RWPE1 (cell line): ENCODE data around the gene PPP1R3D.
A peak's percentile ranks its signal among the peaks of the same experiment; 100 is the strongest.

Source experiments
- CTCF ChIA-PET: fragments of 350-600 bp; sonication (Branson Sonifier 250); formaldehyde crosslinking; extraction: SDS; loops from one replicate; lab custom pipeline; 2021; lab: Yijun Ruan, JAX
- POLR2A ChIA-PET: fragments of 400-600 bp; formaldehyde crosslinking; extraction: SDS; loops from one replicate; lab custom pipeline; 2020; ENCODE audit warnings: antibody characterized with exemption; ENCODE audit not compliant: low non-redundant PET; lab: Yijun Ruan, JAX
- DNase-seq: peaks from one replicate; pipeline ENCODE4 v3.0.0; 2012; ENCODE audit warnings: low spot score
- H3K27ac ChIP-seq: fragments of 450-650 bp; 2 replicates; pipeline ENCODE4 v1.5.1; 2017
- TF ChIP-seq, protein P1 (sequence below): fragments of 450-650 bp; conservative IDR thresholded peaks from 2 replicates; pipeline ENCODE4 v1.5.1; 2017; ENCODE audit warnings: low read depth, mild to moderate bottlenecking

The PPP1R3D gene

DNA sequence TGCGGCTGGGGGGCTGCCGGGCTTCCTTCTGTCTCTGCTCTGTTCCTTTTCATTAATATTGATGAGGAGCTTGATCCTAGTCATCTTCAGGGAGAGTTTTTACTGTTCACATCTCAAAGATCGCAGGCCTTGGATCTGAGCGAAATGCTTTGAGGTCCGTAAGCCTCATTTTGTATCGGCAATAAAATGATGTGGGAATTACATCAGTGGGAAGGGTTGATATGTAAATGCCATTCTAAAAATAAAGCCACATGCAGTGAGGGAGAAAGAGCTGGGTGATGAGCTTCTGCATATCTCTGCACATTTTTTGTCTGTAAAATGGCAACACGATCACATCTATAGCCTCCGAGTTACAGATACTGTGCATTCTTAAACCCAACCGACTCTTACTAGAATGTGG, 43.0 kb upstream of the PPP1R3D start:
- ChIA-PET POLR2A (no interaction called here), CTCF (no interaction called here)
- DNase-seq: no peak
- no peak overlapping the region for H3K27ac ChIP-seq
- TF ChIP-seq, protein P1, sequence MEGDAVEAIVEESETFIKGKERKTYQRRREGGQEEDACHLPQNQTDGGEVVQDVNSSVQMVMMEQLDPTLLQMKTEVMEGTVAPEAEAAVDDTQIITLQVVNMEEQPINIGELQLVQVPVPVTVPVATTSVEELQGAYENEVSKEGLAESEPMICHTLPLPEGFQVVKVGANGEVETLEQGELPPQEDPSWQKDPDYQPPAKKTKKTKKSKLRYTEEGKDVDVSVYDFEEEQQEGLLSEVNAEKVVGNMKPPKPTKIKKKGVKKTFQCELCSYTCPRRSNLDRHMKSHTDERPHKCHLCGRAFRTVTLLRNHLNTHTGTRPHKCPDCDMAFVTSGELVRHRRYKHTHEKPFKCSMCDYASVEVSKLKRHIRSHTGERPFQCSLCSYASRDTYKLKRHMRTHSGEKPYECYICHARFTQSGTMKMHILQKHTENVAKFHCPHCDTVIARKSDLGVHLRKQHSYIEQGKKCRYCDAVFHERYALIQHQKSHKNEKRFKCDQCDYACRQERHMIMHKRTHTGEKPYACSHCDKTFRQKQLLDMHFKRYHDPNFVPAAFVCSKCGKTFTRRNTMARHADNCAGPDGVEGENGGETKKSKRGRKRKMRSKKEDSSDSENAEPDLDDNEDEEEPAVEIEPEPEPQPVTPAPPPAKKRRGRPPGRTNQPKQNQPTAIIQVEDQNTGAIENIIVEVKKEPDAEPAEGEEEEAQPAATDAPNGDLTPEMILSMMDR: no peak

DNA sequence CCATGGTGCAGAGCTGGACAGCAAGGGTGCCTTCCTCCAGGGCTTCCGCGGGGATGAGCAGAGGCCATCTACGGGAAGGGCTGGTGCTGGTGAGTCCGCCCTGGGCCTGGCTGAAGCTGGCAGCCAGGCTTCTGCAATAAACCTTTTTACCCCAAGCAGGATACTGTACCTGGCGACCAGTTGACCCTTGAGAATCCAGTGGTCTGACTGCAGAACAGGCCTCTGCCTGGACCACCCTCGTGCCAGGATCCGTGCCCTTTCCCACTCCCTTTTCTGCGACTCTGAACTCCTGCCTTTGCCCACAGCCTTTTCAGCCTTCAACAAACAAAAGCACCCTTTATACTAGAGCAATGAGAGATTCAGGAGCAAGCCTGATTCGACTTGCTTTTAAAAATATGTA, 37.0 kb upstream of the PPP1R3D start:
- POLR2A ChIA-PET: no interaction called here

DNA sequence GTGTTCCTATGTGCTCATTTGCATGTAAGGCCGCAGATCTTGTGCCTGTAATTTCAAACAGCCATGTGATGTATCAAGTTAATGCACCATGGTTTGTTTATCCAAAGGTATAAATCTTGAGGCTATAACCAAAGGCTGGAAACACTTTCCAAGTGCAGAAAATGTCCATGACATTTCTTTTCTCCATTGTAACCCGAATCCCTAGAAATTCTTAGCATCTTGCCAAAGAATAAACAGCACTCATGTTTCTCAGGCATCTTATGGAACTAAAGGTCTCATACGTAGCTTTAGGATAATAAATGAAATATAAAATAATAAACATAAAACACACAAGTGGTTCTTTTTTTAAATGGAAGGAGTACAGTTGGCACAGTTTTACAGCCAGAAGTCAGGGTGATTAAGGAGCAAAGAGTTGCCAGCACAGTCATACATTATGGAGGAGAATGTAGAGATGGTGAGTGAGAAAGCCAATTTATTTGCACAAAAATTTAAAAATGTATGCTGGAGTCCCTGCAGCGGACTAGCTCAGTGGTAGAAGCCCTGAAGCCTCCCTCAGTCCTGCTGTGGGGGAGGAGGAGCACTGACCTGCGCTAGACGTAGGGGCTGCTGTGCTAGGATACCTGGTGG, 36.2 kb upstream of the PPP1R3D start:
- CTCF ChIA-PET: no interaction called here
- no peak overlapping the region for H3K27ac ChIP-seq
- POLR2A ChIA-PET: no interaction called here
- TF ChIP-seq, protein P1: no peak
- no peak for DNase-seq

More for the DNA sequence above, 37.0 kb upstream of the PPP1R3D start:
- H3K27ac ChIP-seq: no peak overlapping the region
- no peak for DNase-seq
- CTCF ChIA-PET: no interaction called here
- TF ChIP-seq, protein P1: no peak

DNA sequence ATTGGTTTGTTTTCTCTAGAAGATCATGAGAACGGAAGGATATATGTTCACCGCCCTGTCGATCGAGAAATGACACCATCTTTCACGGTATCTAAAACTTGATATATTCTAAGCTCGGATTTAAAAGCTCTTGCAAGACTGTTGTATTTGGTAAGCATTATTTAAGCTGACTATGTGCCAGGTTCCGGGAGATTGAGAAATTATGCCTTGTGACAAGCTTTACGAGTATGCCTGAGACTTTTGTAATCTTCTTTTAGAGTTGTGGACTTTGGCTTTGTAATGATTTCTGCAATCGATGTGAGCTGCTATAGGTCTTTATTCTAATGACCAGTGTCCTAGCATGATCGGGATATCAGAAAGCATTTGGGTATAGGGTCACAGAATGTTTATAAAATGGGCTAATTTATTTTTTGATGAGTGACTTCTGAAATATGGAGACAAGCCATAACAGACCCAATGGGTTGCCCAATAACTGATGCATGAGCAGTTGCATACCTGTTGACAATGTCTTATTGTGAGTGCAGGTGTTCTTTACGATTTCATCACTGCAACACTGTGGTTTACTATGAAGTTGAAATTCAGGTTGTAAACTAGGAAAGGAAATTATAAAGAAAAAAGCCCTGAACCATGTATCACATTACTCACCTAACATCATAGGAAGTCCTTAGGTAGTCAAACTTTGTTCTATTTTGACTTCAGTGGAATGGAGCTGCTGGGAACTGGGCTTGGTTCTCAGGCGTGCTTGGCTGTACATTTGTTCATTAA, 32.1 kb upstream of the PPP1R3D start:
- no peak overlapping the region for H3K27ac ChIP-seq
- POLR2A ChIA-PET: no interaction called here
- DNase-seq: peak; percentile 91
- CTCF ChIA-PET: interaction anchor here (0.5 to 1.2 kb wide), 10 partner anchors 11 to 63 kb away, joined by 3 to 8 read pairs (median 3); partner anchors contain the start of genes CDH26 and SYCP2
- TF ChIP-seq, protein P1: no peak

DNA sequence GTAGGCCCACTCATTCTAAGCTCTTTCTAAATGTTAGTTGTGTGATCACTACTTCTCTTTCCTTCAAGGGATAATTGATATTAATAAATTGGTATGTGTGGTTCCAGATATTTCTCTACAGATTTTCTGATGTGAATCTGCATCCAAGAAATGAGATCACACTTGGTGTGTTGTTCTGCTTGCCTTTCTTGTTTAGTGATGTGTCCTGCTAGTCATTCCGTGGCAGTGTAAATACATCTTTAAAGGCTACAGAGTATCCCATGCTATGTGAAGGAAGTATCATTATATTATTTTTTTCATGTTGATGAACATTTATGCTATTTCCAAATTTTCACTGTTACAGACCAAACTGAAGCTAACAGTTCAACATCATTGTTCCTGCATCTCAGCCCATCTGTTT, 31.3 kb upstream of the PPP1R3D start:
- no peak overlapping the region for H3K27ac ChIP-seq
- ChIA-PET CTCF (interaction anchor here (0.5 to 1.0 kb wide), 7 partner anchors 10 to 373 kb away, joined by 3 to 8 read pairs (median 3); partner anchors contain the start of genes CDH26 and SYCP2), POLR2A (no interaction called here)
- TF ChIP-seq, protein P1: no peak
- DNase-seq: no peak

DNA sequence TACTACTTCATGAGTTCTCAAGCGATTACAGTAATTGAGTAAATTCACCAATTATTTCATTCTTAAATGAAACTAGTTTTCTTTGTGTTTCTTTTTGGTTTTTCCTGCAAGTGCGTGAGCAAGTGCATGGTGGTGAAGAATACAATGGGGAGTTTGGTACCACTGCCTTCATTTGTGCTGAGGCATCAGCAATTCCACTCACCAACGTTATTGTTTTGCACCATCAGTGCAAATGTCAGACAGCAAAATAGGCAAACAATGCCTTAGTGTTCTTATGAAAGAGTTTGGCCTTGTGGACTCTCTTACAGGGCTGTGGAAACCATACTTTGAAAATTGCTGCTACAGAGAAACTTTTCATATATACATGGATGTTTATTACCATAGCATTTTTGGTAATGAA, 26.3 kb upstream of the PPP1R3D start:
- POLR2A ChIA-PET: no interaction called here
- CTCF ChIA-PET: interaction anchor here (0.6 kb wide), 1 partner anchor 57 kb away, joined by 4 read pairs; no protein-coding TSS in a partner anchor
- TF ChIP-seq, protein P1: no peak
- no peak overlapping the region for H3K27ac ChIP-seq
- DNase-seq: no peak
